Keratinocyte (primary cell): ENCODE results near the gene PHLPP1. TPM values are rescaled to one million over a fixed set of nuclear protein-coding genes. Genes with fewer than 3 reads are reported as not detected.

Experiments used
- DNase-seq: peaks from one replicate; pipeline ENCODE4 v3.0.0-alpha.2; 2011; ENCODE audit warnings: low read depth, missing footprints, low spot score
- FAIRE-seq: peaks from 2 replicates; lab custom pipeline; 2011; peaks lifted over from hg19 to GRCh38; lab: Jason Lieb, UNC
- H2AFZ ChIP-seq: 2 replicates; pipeline ENCODE4 v1.6.0; 2012; ENCODE audit warnings: low read length, control low read depth, inconsistent platforms; ENCODE audit not compliant: control insufficient read depth
- H3K27ac ChIP-seq: 2 replicates; pipeline ENCODE4 v1.5.1; 2011; ENCODE audit warnings: low read length; ENCODE audit not compliant: control insufficient read depth, insufficient read depth
- H3K27me3 ChIP-seq: 3 replicates; pipeline ENCODE4 v1.6.0; 2011; ENCODE audit warnings: low read length; ENCODE audit not compliant: control insufficient read depth, insufficient read depth; ENCODE audit errors: extremely low read depth
- H3K36me3 ChIP-seq, 2 experiments: 2 replicates in 1 of 2; 3 replicates in 1 of 2; pipeline ENCODE4 v1.5.1; 2011; ENCODE audit warnings: low read length in 2 of 2, mild to moderate bottlenecking in 1 of 2; ENCODE audit not compliant: control insufficient read depth in 2 of 2, insufficient read depth in 2 of 2; ENCODE audit errors: extremely low read depth in 1 of 2
- H3K4me1 ChIP-seq: 3 replicates; pipeline ENCODE4 v1.5.1; 2011; ENCODE audit warnings: low read length; ENCODE audit not compliant: control insufficient read depth, insufficient read depth; ENCODE audit errors: extremely low read depth
- H3K4me2 ChIP-seq: 3 replicates; pipeline ENCODE4 v1.6.0; 2011; ENCODE audit warnings: low read depth, low read length; ENCODE audit not compliant: control insufficient read depth, insufficient read depth; ENCODE audit errors: extremely low read depth
- H3K4me3 ChIP-seq, 3 experiments: fragments of 200-600 bp in 1 of 3; sonication (generic) in 1 of 3; 2 replicates in 2 of 3; 3 replicates in 1 of 3; pipeline ENCODE4 v1.5.1; 2011 to 2016; ENCODE audit warnings: low read length in 3 of 3, mild to moderate bottlenecking in 3 of 3, control low read depth in 2 of 3, inconsistent platforms in 1 of 3, low read depth in 1 of 3, mixed read lengths in 1 of 3, mixed run types in 1 of 3, moderate library complexity in 1 of 3; ENCODE audit not compliant: control insufficient read depth in 2 of 3, insufficient read depth in 2 of 3; ENCODE audit errors: extremely low read depth in 1 of 3
- H3K79me2 ChIP-seq: 2 replicates; pipeline ENCODE4 v1.6.0; 2012; ENCODE audit warnings: low read length; ENCODE audit not compliant: control insufficient read depth, insufficient read depth
- H3K9ac ChIP-seq: 3 replicates; pipeline ENCODE4 v1.6.0; 2011; ENCODE audit warnings: low read length; ENCODE audit not compliant: control insufficient read depth, insufficient read depth; ENCODE audit errors: extremely low read depth
- H3K9me1 ChIP-seq: 3 replicates; pipeline ENCODE4 v1.6.0; 2011; ENCODE audit warnings: low read length; ENCODE audit not compliant: control insufficient read depth, insufficient read depth; ENCODE audit errors: extremely low read depth
- H3K9me3 ChIP-seq: 2 replicates; pipeline ENCODE4 v1.5.1; 2012; ENCODE audit warnings: low read depth, low read length; ENCODE audit not compliant: control insufficient read depth
- H4K20me1 ChIP-seq: 3 replicates; pipeline ENCODE4 v1.6.0; 2011; ENCODE audit warnings: low read length; ENCODE audit not compliant: control insufficient read depth, insufficient read depth; ENCODE audit errors: extremely low read depth
- CTCF ChIP-seq, 3 experiments: IDR thresholded peaks in 1 of 3; conservative IDR thresholded peaks in 1 of 3; optimal IDR thresholded peaks in 1 of 3; 2 replicates in 2 of 3; 3 replicates in 1 of 3; pipeline versions ENCODE3 to v1.5.1; 2011; ENCODE audit warnings: low read length in 3 of 3, mild to moderate bottlenecking in 3 of 3, moderate library complexity in 2 of 3, control low read depth in 1 of 3, inconsistent platforms in 1 of 3; ENCODE audit not compliant: insufficient read depth in 2 of 3; ENCODE audit errors: extremely low read depth in 1 of 3
- EZH2 ChIP-seq: IDR thresholded peaks from one replicate; pipeline ENCODE4 v1.6.1; 2012; ENCODE audit warnings: inconsistent platforms, mild to moderate bottlenecking, low read length, moderate library complexity
- dilution Hi-C: fragments of 300-500 bp; cut with MboI; formaldehyde crosslinking; loops from one replicate; pipeline ENCODE4 v1.7.0; 2020; ENCODE audit warnings: low sequenced_read_pairs; ENCODE audit not compliant: extremely low pct_ligation_motif_present
- polyA plus RNA-seq, 5 experiments: library from polyadenylated mRNA; depleted of rRNA in 3 of 5; stranded (reverse) in 3 of 5; stranded (forward) in 1 of 5; unstranded in 1 of 5; fragments of >200 nt; gene quantifications; 1 replicate in 1 of 5; 2 replicates in 3 of 5; 3 replicates in 1 of 5; pipeline versions ENCODE4 v1.2.1 to v1.2.3, GENCODE V29; 2011 to 2012; ENCODE audit warnings: missing spikeins in 2 of 5, low read depth in 1 of 5, low replicate concordance in 1 of 5

PHLPP1 gene
- polyA plus RNA-seq, 1 donor (not counting 4 experiments of a cell fraction or from before 2014, with no cell fraction given) = 8.4 TPM

GRCh38 chr18:62828091-62828640 lies 112.8 kb downstream of the PHLPP1 start:
- Histone ChIP-seq H3K4me1 (peaks cover 5% of the 10 kb centered on the region), H3K27me3 (no peaks in the 10 kb centered on the region), H3K36me3 (peaks cover 0 to 6% of the 10 kb centered on the region in 2 experiments), H3K9me3 (no peaks in the 10 kb centered on the region), H2AFZ (no peak overlapping the region), H3K9ac (no peak overlapping the region), H3K4me2 (no peak overlapping the region), H4K20me1 (no peaks in the 10 kb centered on the region), H3K79me2 (no peaks in the 10 kb centered on the region), H3K4me3 (no peak overlapping the region), H3K9me1 (no peaks in the 10 kb centered on the region), H3K27ac (no peak overlapping the region)
- dilution Hi-C loops = no loop called here
- TF ChIP-seq EZH2 (no peak), CTCF (optimal IDR thresholded peaks at IDR 0.05 in 1 of 3, IDR thresholded peaks at IDR 0.05 in 1 of 3, conservative IDR thresholded peaks at IDR 0.05 in 1 of 3; ENCODE audit: extremely low read depth in 1 of 3, insufficient read depth in 2 of 3, low read length in 3 of 3) (no peak)
- FAIRE-seq (no peak), DNase-seq (no peak)

GRCh38 chr18:62828852-62829251 lies 113.5 kb downstream of the PHLPP1 start:
- Histone ChIP-seq H3K9me1 (no peaks in the 10 kb centered on the region), H3K27ac (no peak overlapping the region), H3K9ac (no peak overlapping the region), H3K27me3 (no peaks in the 10 kb centered on the region), H3K36me3 (peaks cover 0 to 6% of the 10 kb centered on the region in 2 experiments), H4K20me1 (no peaks in the 10 kb centered on the region), H3K4me2 (no peak overlapping the region), H3K9me3 (no peaks in the 10 kb centered on the region), H3K4me1 (peaks cover 5% of the 10 kb centered on the region), H3K79me2 (peaks cover 3% of the 10 kb centered on the region), H2AFZ (no peak overlapping the region), H3K4me3 (no peak overlapping the region)
- no peak for DNase-seq
- no peak for TF ChIP-seq CTCF (optimal IDR thresholded peaks at IDR 0.05 in 1 of 3, IDR thresholded peaks at IDR 0.05 in 1 of 3, conservative IDR thresholded peaks at IDR 0.05 in 1 of 3; ENCODE audit: extremely low read depth in 1 of 3, insufficient read depth in 2 of 3, low read length in 3 of 3)
- no peak for TF ChIP-seq EZH2
- FAIRE-seq = no peak
- dilution Hi-C loops = no loop called here
